HG03097 (cell line): Measurements from ENCODE around the gene PPP1R16B.

Experiments used
- ATAC-seq: cut with Tn5 transposase; IDR thresholded peaks from one replicate; pipeline ENCODE4 v1.9.1; 2021; ENCODE audit not compliant: unreplicated experiment, low FRiP score

Gene PPP1R16B

GRCh38 chr20:38805502-38805957 lies at the start of gene PPP1R16B:
PPP1R16B (plus strand) TSS chr20:38805697; CDS start chr20:38835926, 30,229 bp downstream.
- peak; percentile 36 for ATAC-seq

- no peak for ATAC-seq
Measured at GRCh38 chr20:38757145-38757775, 48.2 kb upstream of the PPP1R16B start.

- ATAC-seq: no peak
Measured at GRCh38 chr20:38759106-38759505, 46.4 kb upstream of the PPP1R16B start.

- no peak for ATAC-seq
Measured at GRCh38 chr20:38760978-38761377, 44.5 kb upstream of the PPP1R16B start.

- ATAC-seq: no peak
Measured at GRCh38 chr20:38762174-38762573, 43.3 kb upstream of the PPP1R16B start.

DNA sequence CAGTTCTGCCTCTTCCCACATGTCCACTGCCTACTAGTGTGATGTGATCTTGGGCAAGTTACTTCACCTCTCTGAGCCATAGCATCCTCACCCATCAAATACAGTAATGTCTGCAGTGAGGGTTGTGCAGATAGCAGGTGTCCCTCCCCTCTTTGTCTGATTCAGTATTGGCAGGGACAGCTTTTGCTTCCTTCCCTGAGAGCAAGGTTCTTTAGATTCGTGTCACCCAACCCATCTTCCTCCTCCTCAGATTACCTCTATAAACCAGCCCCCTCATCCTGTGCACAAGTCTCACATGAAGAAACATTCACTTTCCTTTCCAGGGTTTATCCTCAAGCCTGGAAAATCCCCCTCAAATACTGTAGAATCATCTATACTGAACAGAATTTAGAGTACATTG lies 41.9 kb upstream of the PPP1R16B start:
- no peak for ATAC-seq

GRCh38 chr20:38764567-38765318 lies 40.8 kb upstream of the PPP1R16B start:
- ATAC-seq: no peak

DNA sequence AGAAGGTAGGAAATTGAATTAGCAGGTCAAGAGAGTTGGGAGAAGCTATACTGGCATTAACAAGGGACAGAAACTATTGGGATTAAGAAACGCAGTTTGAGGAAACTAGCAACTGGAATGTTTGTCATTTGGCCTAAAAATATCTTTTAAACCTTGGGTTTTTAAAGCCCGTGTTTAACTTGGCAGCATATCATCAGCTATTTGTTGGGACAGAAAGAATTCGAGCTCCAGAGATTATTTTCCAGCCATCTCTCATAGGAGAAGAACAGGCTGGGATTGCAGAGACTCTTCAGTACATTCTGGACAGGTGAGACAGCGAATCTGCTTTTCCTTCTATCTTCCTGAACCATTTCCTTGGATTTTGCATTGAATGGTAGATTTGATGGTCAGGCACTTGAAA lies 39.4 kb upstream of the PPP1R16B start:
- no peak for ATAC-seq

DNA sequence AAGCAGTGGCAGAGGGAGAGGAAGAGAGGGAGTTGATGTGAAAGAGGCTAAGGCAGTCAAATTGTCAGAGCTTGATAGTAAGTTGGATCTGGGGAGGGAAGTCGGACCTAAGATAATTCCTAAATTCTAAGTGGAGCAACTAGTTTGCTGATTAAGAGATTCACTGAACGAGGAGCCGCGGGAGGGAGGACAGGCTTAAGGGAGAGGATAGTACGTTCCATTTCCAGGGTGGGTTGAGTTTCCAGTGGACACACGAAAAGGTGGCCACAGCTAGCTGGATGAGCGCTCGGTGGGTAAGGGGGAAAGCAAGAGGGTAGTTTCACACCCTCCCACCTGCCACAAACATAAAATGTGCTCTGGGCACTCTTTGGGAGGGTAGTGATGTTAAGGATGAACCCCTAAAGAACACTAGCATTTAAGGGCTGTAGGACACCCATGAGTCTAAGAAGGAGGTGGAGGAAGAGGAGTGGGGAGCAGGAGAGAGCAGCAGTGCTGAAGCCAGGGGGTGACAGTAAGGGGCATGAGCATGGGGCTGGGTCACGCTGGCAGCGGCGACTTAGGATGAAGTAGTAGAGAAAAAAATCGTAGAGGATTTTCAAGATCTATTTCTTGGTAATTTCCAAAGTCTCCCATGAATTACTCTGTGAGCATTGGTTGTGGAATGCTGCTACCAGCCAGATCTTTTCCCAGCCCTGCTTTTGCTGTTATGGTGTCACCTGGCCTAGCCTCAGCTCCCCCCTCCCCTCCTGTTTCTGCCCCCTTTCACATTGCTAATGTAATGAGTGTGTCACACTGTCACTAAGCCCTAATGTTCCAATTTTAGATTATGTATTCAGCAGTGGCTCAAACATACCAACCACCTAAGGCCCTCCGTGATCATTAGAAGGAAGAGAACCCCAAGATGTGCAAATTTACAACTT lies 35.9 kb upstream of the PPP1R16B start:
- ATAC-seq: no peak

- ATAC-seq: no peak
Measured at GRCh38 chr20:38770546-38770945, 35.0 kb upstream of the PPP1R16B start.

DNA sequence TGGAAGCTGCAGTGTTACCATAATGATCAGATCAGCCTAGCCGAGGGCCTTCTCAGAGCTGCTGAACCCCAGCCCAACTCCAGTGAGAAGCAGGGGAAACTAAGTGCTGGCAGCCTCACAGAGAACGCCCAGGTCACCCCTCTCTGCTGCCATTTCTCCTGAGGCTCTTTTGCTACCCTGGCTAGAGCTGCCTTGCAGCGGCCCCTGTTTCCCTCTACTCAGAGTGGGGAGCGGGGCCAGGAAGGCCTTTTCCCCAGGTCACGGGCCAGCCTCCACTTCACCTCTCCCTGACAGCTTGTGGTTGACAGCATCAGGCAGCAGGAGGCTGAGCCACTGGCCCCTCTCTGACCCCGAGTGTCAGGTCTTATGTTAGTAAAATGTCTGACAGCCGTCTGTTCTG lies 34.5 kb upstream of the PPP1R16B start:
- ATAC-seq: no peak

- ATAC-seq: no peak
Measured at GRCh38 chr20:38771621-38772020, 33.9 kb upstream of the PPP1R16B start.

DNA sequence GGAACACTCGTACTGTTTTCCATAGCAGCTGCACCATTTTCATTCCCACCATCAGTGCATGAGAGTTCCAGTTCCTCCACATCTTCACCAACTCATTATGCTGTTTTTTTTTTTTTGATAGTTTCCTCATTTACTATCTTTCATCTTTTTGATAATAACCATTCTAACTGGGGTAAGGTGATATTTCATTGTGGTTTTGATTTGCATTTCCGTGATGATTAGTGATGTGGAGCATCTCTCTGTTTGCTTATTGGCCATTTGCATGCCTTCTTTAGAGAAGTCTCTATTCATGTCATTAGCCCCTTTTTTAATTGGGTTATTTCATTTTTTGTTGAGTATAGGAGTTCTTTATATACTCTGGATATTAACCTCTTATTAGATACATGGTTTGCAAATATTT lies 31.3 kb upstream of the PPP1R16B start:
- no peak for ATAC-seq

- no peak for ATAC-seq
Measured at GRCh38 chr20:38776363-38776762, 29.1 kb upstream of the PPP1R16B start.

- no peak for ATAC-seq
Measured at GRCh38 chr20:38779247-38780097, 26.0 kb upstream of the PPP1R16B start.

- ATAC-seq: no peak
Measured at GRCh38 chr20:38782275-38782674, 23.2 kb upstream of the PPP1R16B start.

GRCh38 chr20:38787870-38788269 lies 17.6 kb upstream of the PPP1R16B start:
- no peak for ATAC-seq

DNA sequence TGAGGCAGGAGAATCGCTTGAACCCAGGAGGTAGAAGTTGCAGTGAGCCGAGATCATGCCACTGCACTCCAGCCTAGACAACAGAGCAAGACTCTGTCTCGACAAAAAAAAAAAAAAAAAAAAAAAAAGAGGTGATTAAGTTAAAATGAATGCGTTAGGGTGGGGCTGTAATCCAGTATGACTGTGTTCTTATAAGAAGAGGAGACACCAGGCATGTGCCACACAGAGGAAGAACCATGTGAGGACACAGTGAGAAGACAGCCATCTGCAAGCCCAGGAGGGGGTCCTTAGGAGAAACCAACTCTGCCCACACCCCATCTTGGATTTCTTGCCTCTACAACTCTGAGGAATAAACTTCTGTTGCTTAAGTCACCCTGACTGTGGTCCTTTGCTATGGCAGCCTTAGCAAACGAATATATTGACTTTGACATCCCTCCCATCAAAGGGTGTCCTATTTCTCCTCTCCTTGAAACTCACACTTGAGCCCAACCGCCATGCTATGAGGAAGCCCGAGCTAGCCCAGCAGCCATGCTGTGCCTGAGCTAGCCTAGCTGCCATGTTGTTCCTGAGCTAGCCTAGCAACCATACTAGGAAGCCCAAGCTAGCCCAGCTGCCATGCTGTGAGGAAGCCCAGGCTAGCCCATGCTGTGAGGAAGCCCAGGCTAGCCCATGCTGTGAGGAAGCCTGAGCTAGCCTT lies 15.8 kb upstream of the PPP1R16B start:
- ATAC-seq: no peak

GRCh38 chr20:38790200-38791053 lies 15.1 kb upstream of the PPP1R16B start:
- no peak for ATAC-seq
